ENCODE results near the gene NLRP12. TPM values are rescaled to one million over a fixed set of nuclear protein-coding genes. Genes with fewer than 3 reads are reported as not detected.

Gene NLRP12
- total RNA-seq, 6 donors from 2014 or later: 3.1 to 10.3 (median 6.7) TPM

DNA sequence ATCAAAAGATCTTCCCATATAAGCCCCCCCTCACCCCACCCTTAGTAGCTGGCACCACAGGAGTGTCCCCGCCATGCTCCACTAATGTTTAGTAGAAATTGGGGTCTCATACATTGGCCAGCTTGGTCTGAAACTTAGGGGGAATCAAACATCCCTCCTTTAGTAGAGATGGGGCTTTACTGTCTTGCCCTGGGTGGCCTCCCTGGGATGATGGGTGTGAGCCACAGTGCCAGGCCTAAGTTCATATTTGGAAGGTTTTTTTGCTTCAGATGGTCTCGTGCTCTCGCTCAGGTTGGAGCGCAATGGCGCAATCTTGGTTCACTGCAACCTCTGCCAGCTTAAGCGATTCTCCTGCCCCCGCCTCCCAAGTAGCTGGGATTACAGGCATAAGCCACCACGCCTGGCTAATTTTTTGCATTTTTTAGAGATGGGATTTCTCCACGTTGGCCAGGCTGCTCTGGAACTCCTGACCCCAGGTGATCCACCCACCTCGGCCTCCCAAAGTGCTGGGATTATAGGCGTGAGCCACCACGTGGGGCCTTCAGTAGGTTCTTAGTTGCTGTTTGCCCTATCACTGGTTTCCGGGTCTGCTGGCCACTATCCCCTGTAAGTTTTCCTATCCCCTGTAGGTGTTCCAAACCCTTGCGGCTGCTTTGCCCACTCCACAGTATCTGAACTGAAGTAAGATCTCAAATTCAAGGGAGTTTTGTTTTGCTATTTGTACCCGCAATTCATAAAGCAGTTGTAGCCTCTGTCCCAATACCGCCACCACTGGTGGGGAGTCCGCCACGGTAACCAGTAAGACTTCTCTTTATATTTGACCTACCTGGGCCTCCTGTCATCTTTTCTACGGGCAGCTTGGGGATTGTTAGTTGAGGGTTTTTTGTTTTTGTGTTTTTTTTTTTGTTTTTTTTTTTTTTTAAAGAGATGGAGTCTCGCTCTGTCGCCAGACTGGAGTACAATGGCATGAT is 34.1 kb downstream of the NLRP12 start:
- Histone ChIP-seq H3K36me3 (no peaks in the 10 kb centered on the region), H3K4me3 (no peak overlapping the region), H3K27ac (no peak overlapping the region), H3K4me1 (peaks cover 0 to 6% (median 0%) of the 10 kb centered on the region in 4 donors), H3K9me3 (no peaks in the 10 kb centered on the region), H3K27me3 (no peaks in the 10 kb centered on the region)
- ATAC-seq (ENCODE audit: low FRiP score in 2 of 2) (no peak), DNase-seq (no peak)
- 85 to 88% methylated on average over 13 to 20 of the region's 21 CpGs for WGBS, 2 donors
- TF ChIP-seq, protein P1, sequence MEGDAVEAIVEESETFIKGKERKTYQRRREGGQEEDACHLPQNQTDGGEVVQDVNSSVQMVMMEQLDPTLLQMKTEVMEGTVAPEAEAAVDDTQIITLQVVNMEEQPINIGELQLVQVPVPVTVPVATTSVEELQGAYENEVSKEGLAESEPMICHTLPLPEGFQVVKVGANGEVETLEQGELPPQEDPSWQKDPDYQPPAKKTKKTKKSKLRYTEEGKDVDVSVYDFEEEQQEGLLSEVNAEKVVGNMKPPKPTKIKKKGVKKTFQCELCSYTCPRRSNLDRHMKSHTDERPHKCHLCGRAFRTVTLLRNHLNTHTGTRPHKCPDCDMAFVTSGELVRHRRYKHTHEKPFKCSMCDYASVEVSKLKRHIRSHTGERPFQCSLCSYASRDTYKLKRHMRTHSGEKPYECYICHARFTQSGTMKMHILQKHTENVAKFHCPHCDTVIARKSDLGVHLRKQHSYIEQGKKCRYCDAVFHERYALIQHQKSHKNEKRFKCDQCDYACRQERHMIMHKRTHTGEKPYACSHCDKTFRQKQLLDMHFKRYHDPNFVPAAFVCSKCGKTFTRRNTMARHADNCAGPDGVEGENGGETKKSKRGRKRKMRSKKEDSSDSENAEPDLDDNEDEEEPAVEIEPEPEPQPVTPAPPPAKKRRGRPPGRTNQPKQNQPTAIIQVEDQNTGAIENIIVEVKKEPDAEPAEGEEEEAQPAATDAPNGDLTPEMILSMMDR (IDR thresholded peaks at IDR 0.05): no peak
- no peak for TF ChIP-seq POLR2A (IDR thresholded peaks at IDR 0.05)
- TF ChIP-seq POLR2AphosphoS5 (IDR thresholded peaks at IDR 0.05): no peak

DNA sequence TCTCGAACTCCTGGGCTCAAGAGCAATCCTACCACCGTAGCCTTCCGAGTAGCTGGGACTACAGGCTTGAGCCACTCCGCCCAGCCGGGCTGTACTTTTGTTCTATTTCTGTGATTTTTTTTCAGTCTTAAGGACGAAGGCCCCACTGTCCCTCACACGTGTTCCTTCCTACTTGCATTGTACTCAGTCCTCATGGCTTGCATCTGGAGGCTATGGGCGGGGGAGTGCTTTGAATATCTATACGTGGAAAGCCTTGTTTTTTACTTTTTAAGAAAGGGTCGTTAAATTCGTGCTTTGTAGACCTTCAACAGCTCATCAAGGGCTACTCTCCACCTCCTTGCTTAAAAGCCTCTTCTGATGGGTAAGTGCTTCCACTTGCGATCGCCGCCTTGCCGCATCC is 36.8 kb downstream of the NLRP12 start:
- Histone ChIP-seq H3K27ac (no peak overlapping the region), H3K9me3 (no peaks in the 10 kb centered on the region), H3K27me3 (no peaks in the 10 kb centered on the region), H3K36me3 (no peaks in the 10 kb centered on the region), H3K4me1 (no peaks in the 10 kb centered on the region), H3K4me3 (no peak overlapping the region)
- DNase-seq (no peak), ATAC-seq (ENCODE audit: low FRiP score in 2 of 2) (no peak)
- TF ChIP-seq POLR2AphosphoS5 (IDR thresholded peaks at IDR 0.05) (no peak), POLR2A (IDR thresholded peaks at IDR 0.05) (no peak), EP300 (IDR thresholded peaks at IDR 0.05) (no peak)
- TF ChIP-seq, protein P1 (IDR thresholded peaks at IDR 0.05): no peak
- WGBS, 2 donors: 74 to 79% methylated on average over 15 of the region's 15 CpGs

DNA sequence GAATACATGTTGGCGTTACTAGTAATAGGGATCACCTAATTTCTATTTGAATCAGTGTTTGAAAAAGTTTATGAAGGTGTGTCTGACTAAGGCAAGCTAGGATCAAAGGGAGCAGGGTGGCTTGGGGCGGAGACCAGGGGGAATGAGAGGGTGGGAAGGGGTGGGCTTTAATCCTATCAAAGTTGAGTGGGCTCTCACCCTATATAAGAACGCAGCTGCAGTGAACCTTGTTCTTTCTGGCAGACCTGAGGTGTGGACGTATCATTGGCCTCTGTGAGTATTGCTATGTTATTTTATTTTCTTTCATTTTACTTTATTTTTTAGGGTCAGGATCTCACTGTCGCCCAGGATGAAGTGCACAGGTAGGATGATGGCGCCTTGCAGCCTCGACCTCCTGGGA is 37.4 kb downstream of the NLRP12 start:
- no peaks in the 10 kb centered on the region for H3K27me3 ChIP-seq
- H3K27ac ChIP-seq: no peak overlapping the region
- H3K36me3 ChIP-seq: no peaks in the 10 kb centered on the region
- ATAC-seq (ENCODE audit: low FRiP score in 2 of 2) (no peak), DNase-seq (no peak)
- no peaks in the 10 kb centered on the region for H3K9me3 ChIP-seq
- TF ChIP-seq POLR2A (IDR thresholded peaks at IDR 0.05) (no peak), EP300 (IDR thresholded peaks at IDR 0.05) (no peak), POLR2AphosphoS5 (IDR thresholded peaks at IDR 0.05) (no peak)
- TF ChIP-seq, protein P1 (IDR thresholded peaks at IDR 0.05): no peak
- no peaks in the 10 kb centered on the region for H3K4me1 ChIP-seq
- no peak overlapping the region for H3K4me3 ChIP-seq
- WGBS, 2 donors: 80 to 90% methylated on average over 7 of the region's 7 CpGs

DNA sequence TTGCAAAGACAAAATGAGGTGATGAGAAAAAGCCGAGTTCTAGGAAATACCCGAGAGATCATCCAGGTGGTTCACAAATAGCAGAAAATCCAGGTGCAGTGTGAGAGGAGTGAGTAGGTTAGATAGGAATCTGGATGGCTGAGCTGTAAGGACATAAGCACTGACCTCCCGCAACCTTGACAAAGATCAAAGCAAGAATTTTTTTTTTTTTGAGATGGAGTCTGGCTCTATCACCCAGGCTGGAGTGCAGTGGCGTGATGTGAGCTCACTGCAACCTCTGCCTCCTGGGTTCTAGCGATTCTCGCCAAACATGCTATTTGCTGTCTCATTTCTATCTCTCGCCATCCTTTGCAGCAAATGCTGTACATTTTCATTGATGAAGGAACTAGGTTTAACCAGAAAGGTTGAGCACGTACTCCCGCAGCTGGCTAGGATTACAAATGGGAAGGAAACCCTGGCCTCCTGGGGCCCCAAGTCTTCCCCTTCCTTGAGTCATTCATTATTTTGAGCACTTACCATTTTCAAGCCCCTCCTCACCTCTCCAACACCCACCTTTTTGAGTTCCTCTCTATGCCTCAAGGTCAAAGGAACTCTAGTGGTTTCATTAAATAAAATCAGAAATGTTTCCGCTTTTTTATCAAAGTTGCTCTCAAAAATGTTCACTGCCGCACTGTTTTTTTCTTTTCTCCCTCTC is 38.8 kb downstream of the NLRP12 start:
- Histone ChIP-seq H3K27me3 (no peaks in the 10 kb centered on the region), H3K4me1 (no peaks in the 10 kb centered on the region), H3K27ac (no peak overlapping the region), H3K9me3 (no peaks in the 10 kb centered on the region), H3K36me3 (no peaks in the 10 kb centered on the region), H3K4me3 (no peak overlapping the region)
- TF ChIP-seq EP300 (IDR thresholded peaks at IDR 0.05) (no peak), POLR2AphosphoS5 (IDR thresholded peaks at IDR 0.05) (no peak), POLR2A (IDR thresholded peaks at IDR 0.05) (no peak)
- TF ChIP-seq, protein P1 (IDR thresholded peaks at IDR 0.05): no peak
- DNase-seq (no peak), ATAC-seq (ENCODE audit: low FRiP score in 2 of 2) (no peak)
- 38 to 39% methylated on average over 11 of the region's 11 CpGs for WGBS, 2 donors

Measured in upper lobe of left lung (tissue), 6 donors.